GM18502 (cell line): Measurements from ENCODE around the gene TMPRSS11D.

Experiments
- ATAC-seq: cut with Tn5 transposase; IDR thresholded peaks from one replicate; pipeline ENCODE4 v1.9.1; 2021; ENCODE audit warnings: mild to moderate bottlenecking; ENCODE audit not compliant: unreplicated experiment, poor library complexity

TMPRSS11D gene

GRCh38 chr4:67891645-67892044 is 7.8 kb upstream of the TMPRSS11D start:
- ATAC-seq, result no peak

GRCh38 chr4:67886281-67886680 is 2.5 kb upstream of the TMPRSS11D start:
- ATAC-seq, result no peak

- no peak for ATAC-seq
Observed at GRCh38 chr4:67885762-67886161, 2.0 kb upstream of the TMPRSS11D start.

- no peak for ATAC-seq
Observed at GRCh38 chr4:67884701-67885100, 899 bp upstream of the TMPRSS11D start.

- no peak for ATAC-seq
Observed at GRCh38 chr4:67883458-67883857, 344 bp downstream of the TMPRSS11D start.

GRCh38 chr4:67880866-67881610 is 2.8 kb downstream of the TMPRSS11D start:
- ATAC-seq, result no peak

- ATAC-seq, result no peak
Observed at GRCh38 chr4:67879486-67879885, 4.3 kb downstream of the TMPRSS11D start.

GRCh38 chr4:67877086-67877485 is 6.7 kb downstream of the TMPRSS11D start:
- ATAC-seq, result no peak

- no peak for ATAC-seq
Observed at GRCh38 chr4:67874986-67875385, 8.8 kb downstream of the TMPRSS11D start.

GRCh38 chr4:67873116-67873515 is 10.7 kb downstream of the TMPRSS11D start:
- ATAC-seq, result no peak

- ATAC-seq, result peak; percentile 92
Observed at GRCh38 chr4:67871867-67872266, 11.9 kb downstream of the TMPRSS11D start.

- ATAC-seq, result no peak
Observed at GRCh38 chr4:67869580-67870190, 14.1 kb downstream of the TMPRSS11D start.

- ATAC-seq, result no peak
Observed at GRCh38 chr4:67861513-67861912, 22.3 kb downstream of the TMPRSS11D start.

- no peak for ATAC-seq
Observed at GRCh38 chr4:67853336-67853735, 30.5 kb downstream of the TMPRSS11D start.

GRCh38 chr4:67820903-67821302 is 62.9 kb downstream of the TMPRSS11D start:
- no peak for ATAC-seq

GRCh38 chr4:67810011-67810410 is 73.8 kb downstream of the TMPRSS11D start:
- ATAC-seq, result no peak

GRCh38 chr4:67809502-67809901 is 74.3 kb downstream of the TMPRSS11D start:
- ATAC-seq, result no peak

- ATAC-seq, result no peak
Observed at GRCh38 chr4:67796810-67797209, 87.0 kb downstream of the TMPRSS11D start.

GRCh38 chr4:67790721-67791120 is 93.1 kb downstream of the TMPRSS11D start:
- ATAC-seq, result no peak

GRCh38 chr4:67787311-67787710 is 96.5 kb downstream of the TMPRSS11D start:
- ATAC-seq, result no peak

GRCh38 chr4:67785528-67785927 is 98.3 kb downstream of the TMPRSS11D start:
- no peak for ATAC-seq

- ATAC-seq, result no peak
Observed at GRCh38 chr4:67779631-67780030, 104.2 kb downstream of the TMPRSS11D start.
